Activated T-cell treated with anti-CD3 and anti-CD28 coated beads, Interleukin-2, amount 50 U/mL, for 72 hours (primary cell): ENCODE measurements around the gene LCT. TPM values are rescaled to one million over a fixed set of nuclear protein-coding genes. Genes with fewer than 3 reads are reported as not detected.
A peak's percentile ranks its signal among the peaks of the same experiment; 100 is the strongest.

Experiments
- ATAC-seq, 2 donors: fragments of 150-1000 bp; cut with Tn5 transposase; replicated peaks in 1 of 2; 2 replicates each; pipeline ENCODE4 v1.10.0; 2021; ENCODE audit warnings: moderate library complexity in 2 of 2, mild to moderate bottlenecking in 1 of 2
- DNase-seq, 2 donors: peaks; one replicate each; pipeline ENCODE4 v3.0.0; 2021 to 2022; ENCODE audit warnings: mixed read lengths in 1 of 2
- H3K27ac Mint-ChIP-seq: one replicate; pipeline ENCODE4 v1.8.0; 2022; ENCODE audit warnings: mild to moderate bottlenecking, moderate library complexity, mixed read lengths
- H3K27me3 Mint-ChIP-seq: one replicate; pipeline ENCODE4 v1.8.0; 2022; ENCODE audit warnings: low read depth, mixed read lengths
- H3K36me3 Mint-ChIP-seq, 2 donors: one replicate each; pipeline ENCODE4 v1.8.0; 2022; ENCODE audit warnings: mixed read lengths in 2 of 2, mild to moderate bottlenecking in 1 of 2; ENCODE audit not compliant: insufficient read depth in 2 of 2
- H3K4me1 Mint-ChIP-seq: one replicate; pipeline ENCODE4 v1.8.0; 2022; ENCODE audit warnings: low read depth, mixed read lengths
- H3K4me3 Mint-ChIP-seq, 2 donors: one replicate each; pipeline ENCODE4 v1.8.0; 2022; ENCODE audit warnings: mild to moderate bottlenecking in 2 of 2, mixed read lengths in 2 of 2, moderate library complexity in 2 of 2
- H3K9me3 Mint-ChIP-seq, 2 donors: one replicate each; pipeline ENCODE4 v1.8.0; 2022; ENCODE audit warnings: mixed read lengths in 2 of 2
- total RNA-seq, 2 donors: library from RNA; stranded (reverse); gene quantifications; one replicate each; pipeline ENCODE4 v1.2.3, GENCODE V29; 2022

The LCT gene
- total RNA-seq, 2 donors from 2014 or later, result 0.19 to 0.29 TPM

DNA sequence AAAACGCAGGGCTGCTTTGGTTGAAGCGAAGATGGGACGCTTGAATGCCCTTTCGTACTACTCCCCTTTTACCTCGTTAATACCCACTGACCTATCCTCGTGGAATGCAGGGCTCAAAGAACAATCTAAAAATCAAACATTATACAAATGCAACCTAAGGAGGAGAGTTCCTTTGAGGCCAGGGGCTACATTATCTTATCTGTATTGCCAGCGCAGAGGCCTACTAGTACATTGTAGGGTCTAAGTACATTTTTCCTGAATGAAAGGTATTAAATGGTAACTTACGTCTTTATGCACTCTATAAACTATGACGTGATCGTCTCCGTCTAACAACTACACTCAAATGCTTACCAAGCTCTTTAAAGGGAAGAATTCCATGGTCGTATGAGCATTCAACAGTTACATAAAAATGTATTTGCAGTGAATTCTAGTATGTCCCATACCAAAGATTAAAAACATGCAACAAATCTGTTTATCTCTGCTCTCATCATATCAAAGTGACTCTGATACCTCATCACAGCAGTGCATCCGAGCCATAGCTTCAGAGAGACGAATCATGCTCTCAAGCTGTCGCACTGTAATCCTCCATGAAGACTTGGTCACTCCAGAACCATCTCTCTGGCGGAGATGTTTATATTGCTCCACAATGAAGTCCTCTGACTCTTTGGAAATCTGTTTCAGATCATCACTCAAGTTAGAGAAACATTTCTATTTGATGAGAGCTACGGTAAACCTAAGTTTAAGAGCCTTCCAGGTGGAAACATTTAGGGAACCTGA, 14.1 kb upstream of the LCT start:
- H3K9me3 Mint-ChIP-seq, result no peaks in the 10 kb centered on the region
- H3K4me3 Mint-ChIP-seq, result no peak overlapping the region
- no peak for ATAC-seq
- no peaks in the 10 kb centered on the region for H3K27me3 Mint-ChIP-seq
- H3K36me3 Mint-ChIP-seq, result peaks cover 14 to 65% of the 10 kb centered on the region in 2 donors
- peaks cover 14% of the 10 kb centered on the region for H3K4me1 Mint-ChIP-seq
- H3K27ac Mint-ChIP-seq, result peak overlapping the region; percentile 22
- DNase-seq, result no peak

DNA sequence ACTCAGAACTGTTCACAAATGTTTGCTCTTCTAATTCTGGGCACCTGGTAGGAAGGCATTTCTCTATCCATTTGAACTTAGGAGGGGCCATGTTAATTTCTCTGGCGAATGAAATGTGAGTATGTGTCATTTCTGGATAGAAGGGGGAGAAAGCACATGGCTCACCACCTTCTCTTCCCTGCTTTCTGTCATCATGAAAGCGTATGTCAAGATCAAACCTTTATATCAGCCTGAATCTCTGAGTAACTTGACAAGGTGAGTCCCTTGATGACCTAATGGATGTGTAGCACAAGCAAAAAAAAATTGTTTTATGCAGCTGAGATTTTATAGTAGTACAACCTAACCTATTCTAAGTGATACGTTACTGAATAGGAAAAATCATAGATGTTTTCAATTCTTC, 12.1 kb upstream of the LCT start:
- Mint-ChIP-seq H3K4me3 (no peak overlapping the region), H3K27ac (peak overlapping the region; percentile 18), H3K4me1 (peaks cover 19% of the 10 kb centered on the region), H3K9me3 (no peaks in the 10 kb centered on the region), H3K27me3 (no peaks in the 10 kb centered on the region), H3K36me3 (peaks cover 23 to 67% of the 10 kb centered on the region in 2 donors)
- DNase-seq (no peak), ATAC-seq (peak; percentile 43 to 68)

DNA sequence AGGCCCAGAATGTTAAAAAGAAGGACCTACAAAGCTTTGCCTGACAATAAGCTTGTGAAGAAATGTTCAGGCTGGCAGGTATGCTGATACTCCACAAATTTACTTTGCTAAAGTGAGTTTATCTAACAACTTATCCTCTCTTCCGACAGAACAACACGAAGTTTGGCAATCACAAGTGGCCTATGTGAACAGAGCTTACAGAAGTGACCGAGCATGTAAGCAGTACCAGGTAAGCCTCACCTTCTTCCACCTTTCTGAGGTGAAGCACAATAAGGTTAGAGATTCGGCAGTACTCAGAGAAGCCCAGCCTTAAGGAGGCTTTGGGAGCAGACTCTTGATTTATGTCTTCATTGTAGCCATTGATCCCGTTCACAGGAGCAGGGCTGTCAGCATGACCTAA, 9.0 kb upstream of the LCT start:
- no peak overlapping the region for H3K27ac Mint-ChIP-seq
- peaks cover 33 to 71% of the 10 kb centered on the region in 2 donors for H3K36me3 Mint-ChIP-seq
- H3K4me3 Mint-ChIP-seq, result no peak overlapping the region
- H3K27me3 Mint-ChIP-seq, result no peaks in the 10 kb centered on the region
- DNase-seq (no peak), ATAC-seq (no peak)
- no peaks in the 10 kb centered on the region for H3K9me3 Mint-ChIP-seq
- H3K4me1 Mint-ChIP-seq, result peaks cover 15% of the 10 kb centered on the region

DNA sequence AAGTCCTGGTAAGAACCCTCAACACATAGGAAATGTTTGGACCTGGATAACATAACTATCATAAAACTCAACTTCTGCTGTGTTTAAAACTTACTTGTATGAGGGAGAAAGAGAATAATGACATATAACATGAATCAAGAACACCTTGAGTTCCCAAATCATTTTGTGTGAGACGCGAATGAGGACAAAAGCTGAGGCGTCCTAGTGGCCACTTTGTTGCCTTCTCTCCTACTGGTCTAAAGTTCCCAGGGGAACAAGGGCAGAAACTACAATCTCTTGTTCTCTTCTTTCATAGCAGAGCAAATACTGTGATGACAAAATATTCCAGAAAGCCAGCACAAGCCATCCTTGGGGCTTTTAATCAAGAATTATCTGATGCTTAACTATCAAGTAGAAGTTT, 8.3 kb upstream of the LCT start:
- Mint-ChIP-seq H3K9me3 (no peaks in the 10 kb centered on the region), H3K4me1 (peaks cover 11% of the 10 kb centered on the region), H3K27ac (no peak overlapping the region), H3K27me3 (no peaks in the 10 kb centered on the region), H3K4me3 (no peak overlapping the region), H3K36me3 (peaks cover 32 to 67% of the 10 kb centered on the region in 2 donors)
- DNase-seq (no peak), ATAC-seq (no peak)

DNA sequence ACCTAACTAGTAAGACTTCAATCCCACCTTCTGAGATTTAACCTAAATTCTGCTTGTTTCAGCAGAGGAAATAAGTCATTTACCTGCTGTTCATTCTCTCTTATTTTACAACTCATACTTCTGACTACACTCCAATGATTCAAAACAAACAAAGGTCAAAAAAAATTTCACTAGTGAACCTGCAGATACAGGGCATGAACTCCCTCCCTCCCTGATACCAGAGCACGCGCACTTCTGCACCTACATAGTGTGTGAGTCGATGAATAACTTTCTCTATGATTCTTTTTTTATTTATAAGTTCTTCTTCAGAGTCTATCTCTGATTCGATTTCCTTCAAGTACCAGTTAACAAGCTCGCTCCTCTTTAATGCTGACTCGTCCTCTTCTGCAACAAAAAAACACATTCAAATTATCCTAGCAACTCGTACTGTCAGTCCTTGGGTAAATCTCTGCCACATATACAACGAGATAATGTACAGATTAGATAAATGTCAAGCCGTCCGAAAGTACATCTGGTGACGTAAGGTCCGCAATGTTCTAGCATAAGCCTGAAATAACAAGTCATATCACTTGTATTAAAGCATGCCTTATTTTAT, 7.4 kb upstream of the LCT start:
- ATAC-seq (peak; percentile 14 to 41), DNase-seq (no peak)
- no peak overlapping the region for H3K4me3 Mint-ChIP-seq
- no peaks in the 10 kb centered on the region for H3K9me3 Mint-ChIP-seq
- H3K27ac Mint-ChIP-seq, result peak overlapping the region; percentile 61
- H3K36me3 Mint-ChIP-seq, result peaks cover 29 to 65% of the 10 kb centered on the region in 2 donors
- H3K27me3 Mint-ChIP-seq, result no peaks in the 10 kb centered on the region
- peaks cover 10% of the 10 kb centered on the region for H3K4me1 Mint-ChIP-seq

DNA sequence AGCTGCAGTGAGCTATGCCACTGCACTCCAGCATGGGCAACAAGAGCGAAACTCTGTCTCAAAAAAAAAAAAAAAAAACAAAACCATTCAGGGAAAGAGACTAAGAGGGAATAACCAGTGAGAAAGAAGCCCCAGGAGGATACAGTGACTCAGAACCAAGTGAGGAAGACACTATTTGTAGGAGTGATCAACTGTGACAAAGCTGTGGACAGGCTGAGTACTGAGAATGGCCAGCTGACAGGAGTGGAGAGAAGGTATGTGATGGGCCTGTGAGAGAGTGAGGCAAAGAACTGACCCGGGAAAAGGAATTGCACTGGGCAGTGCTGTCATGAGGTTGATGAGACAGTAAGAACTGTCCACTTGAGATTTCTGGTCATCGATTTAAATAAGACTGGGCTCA, 6.7 kb upstream of the LCT start:
- peaks cover 11% of the 10 kb centered on the region for H3K4me1 Mint-ChIP-seq
- no peaks in the 10 kb centered on the region for H3K9me3 Mint-ChIP-seq
- H3K27ac Mint-ChIP-seq, result peak overlapping the region; percentile 29
- DNase-seq, result no peak
- H3K36me3 Mint-ChIP-seq, result peaks cover 29 to 57% of the 10 kb centered on the region in 2 donors
- H3K4me3 Mint-ChIP-seq, result no peak overlapping the region
- ATAC-seq, result no peak
- no peaks in the 10 kb centered on the region for H3K27me3 Mint-ChIP-seq

DNA sequence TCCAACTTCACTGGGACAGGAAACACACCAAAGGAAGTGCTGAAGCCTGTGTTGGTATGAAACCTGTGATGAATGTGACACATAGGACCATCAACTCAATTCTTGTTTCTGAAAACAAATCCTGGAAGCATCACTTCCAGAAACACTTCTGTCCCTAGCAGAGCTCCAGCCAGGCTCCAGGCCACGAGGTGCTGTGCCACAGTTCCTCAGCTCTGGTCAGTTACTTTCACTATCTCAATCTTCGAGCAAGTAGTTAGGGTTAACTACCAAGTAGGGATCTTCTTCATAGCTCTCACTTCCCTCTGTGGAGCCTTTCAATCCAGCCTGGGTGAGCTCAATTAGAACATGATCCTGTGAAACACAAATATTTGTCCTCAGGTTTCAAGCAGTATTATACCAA, 3.6 kb upstream of the LCT start:
- Mint-ChIP-seq H3K36me3 (peaks cover 21 to 44% of the 10 kb centered on the region in 2 donors), H3K4me1 (peaks cover 25% of the 10 kb centered on the region), H3K9me3 (no peaks in the 10 kb centered on the region), H3K27ac (peak overlapping the region; percentile 58), H3K4me3 (no peak overlapping the region), H3K27me3 (no peaks in the 10 kb centered on the region)
- no peak for ATAC-seq
- DNase-seq, result no peak

DNA sequence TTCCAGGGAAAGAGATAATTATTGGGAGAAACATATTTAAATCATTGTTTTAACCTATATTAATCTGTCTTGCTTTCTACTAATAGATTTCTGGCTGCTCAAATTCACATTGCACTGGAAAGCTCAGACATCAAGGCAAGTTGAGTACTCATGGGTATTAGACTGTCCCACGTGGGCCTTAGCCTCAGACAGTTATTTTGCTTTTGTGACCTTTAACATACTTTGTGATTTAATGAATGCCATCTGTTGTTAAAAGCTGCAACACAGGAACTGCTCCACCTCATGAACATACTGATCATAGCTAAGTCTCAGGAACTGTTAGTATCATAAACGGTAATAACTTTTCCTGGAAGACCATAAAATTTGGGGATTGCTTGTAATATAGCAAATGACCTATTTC, 2.7 kb upstream of the LCT start:
- no peaks in the 10 kb centered on the region for H3K27me3 Mint-ChIP-seq
- peaks cover 26% of the 10 kb centered on the region for H3K4me1 Mint-ChIP-seq
- ATAC-seq (no peak), DNase-seq (no peak)
- H3K27ac Mint-ChIP-seq, result peak overlapping the region; percentile 29
- H3K4me3 Mint-ChIP-seq, result no peak overlapping the region
- peaks cover 19 to 43% of the 10 kb centered on the region in 2 donors for H3K36me3 Mint-ChIP-seq
- H3K9me3 Mint-ChIP-seq, result no peaks in the 10 kb centered on the region

DNA sequence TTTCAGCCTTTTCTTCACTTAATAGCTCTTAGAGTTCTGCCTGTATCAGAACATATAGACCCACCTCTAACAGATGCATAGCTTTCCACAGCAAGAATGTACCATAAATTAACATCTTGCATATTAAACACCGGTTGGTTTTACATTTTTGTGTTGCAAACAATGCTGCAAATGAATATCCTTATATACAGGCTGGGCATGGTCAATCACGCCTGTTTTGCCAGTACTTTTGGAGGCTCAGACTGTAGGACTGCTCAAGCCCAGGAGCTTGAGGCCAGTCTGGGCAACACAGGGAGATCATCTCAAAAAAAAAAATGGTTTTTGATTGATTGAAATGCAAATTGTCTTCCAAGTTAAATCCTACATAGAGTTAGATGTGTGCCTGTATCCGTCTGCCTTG, 1.5 kb upstream of the LCT start:
- ATAC-seq (no peak), DNase-seq (no peak)
- H3K36me3 Mint-ChIP-seq, result peaks cover 9 to 31% of the 10 kb centered on the region in 2 donors
- no peaks in the 10 kb centered on the region for H3K9me3 Mint-ChIP-seq
- H3K4me3 Mint-ChIP-seq, result no peak overlapping the region
- peaks cover 21% of the 10 kb centered on the region for H3K4me1 Mint-ChIP-seq
- H3K27me3 Mint-ChIP-seq, result no peaks in the 10 kb centered on the region
- H3K27ac Mint-ChIP-seq, result no peak overlapping the region

DNA sequence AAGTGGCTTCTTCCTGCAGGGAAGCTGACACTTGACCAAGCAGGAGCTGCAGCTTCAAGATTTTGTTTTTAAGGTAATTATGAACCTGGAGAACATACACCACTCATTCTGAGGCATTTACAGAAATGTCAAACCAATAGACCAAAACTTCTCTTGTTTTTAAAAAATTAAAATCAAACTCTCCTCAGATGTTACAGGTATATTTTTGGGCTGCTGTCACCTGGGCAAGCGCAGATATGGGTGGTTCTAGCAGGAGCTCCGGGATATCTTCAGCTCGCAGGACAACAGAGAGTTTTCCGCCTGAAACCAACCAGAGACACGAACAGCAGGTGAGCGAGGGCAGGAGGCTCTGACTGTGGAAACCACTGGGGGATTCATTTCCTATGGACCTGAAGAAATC, 4.1 kb downstream of the LCT start:
- Mint-ChIP-seq H3K27me3 (no peaks in the 10 kb centered on the region), H3K9me3 (no peaks in the 10 kb centered on the region), H3K27ac (no peak overlapping the region), H3K4me3 (no peak overlapping the region), H3K36me3 (peaks cover 0 to 5% of the 10 kb centered on the region in 2 donors), H3K4me1 (peaks cover 12% of the 10 kb centered on the region)
- ATAC-seq (no peak), DNase-seq (no peak)

DNA sequence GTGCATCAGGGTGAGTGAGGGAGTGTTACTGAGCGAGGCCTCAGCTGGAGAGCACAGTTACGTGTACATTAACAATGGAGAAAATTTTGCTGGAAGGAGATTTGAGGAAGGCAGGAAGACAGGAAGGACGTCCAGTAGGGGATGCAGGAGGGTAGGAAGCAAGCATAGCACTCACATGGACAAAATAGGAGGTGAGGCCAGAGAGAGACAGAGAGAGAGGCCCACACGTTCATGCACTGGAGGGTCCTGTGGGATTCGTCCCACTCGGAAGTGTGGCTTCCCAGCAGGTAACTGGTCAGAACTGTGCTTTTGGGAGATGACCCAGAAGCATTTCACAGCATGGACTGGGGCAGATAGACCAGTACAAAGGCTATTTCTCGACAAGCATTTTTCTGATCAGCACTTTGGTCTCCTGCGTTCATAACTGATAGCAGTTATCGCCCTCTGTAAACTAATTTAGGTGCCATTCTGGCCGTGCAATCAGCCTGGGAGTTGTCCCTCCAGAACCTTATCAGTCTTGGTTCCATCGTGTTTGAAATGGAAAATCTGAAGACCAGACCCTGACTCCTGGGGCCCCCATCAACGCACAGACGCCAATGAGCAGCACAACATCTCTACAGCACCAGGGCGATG, 5.7 kb downstream of the LCT start:
- no peak for DNase-seq

DNA sequence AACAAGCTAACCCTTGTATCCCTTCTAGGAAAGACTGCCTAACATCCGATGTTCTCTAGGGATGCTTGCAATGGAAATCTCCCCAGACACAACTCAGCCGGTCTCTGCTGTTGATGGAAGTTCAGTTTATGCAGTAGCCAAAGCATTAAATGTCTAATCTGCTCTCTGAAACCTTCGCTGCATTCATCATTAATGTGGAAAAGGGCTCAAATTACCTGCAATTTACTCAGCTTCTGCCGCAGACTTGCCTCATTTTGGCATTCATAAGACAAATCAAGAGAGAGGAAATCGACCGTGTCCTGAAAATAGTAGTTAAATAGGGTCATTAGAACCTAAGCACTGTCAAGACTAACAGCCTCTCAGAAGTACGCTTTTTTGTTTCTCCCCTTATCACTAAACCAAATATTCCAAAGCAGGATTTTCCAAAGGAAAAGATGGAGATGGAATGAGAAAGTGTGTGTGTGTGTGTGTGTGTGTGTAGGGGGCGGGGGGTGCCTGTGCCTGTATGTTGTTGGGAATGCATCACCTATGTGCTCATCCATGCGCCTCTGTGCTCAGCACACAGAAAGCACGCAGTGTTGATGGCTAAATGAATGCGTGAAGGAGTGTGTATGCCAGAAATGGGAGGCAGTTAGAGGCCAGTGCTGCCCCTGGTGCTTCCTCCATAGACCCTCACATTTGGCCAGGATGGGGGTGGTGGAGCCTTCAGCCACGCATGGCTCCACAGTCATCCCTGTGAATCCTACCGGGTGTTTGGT, 7.4 kb downstream of the LCT start:
- ATAC-seq (peak in 1 of 2 donors; percentile 18), DNase-seq (no peak)
- Mint-ChIP-seq H3K4me1 (peaks cover 6% of the 10 kb centered on the region), H3K36me3 (no peaks in the 10 kb centered on the region), H3K27ac (no peak overlapping the region), H3K9me3 (no peaks in the 10 kb centered on the region), H3K27me3 (no peaks in the 10 kb centered on the region), H3K4me3 (no peak overlapping the region)

More for the DNA sequence above, 5.7 kb downstream of the LCT start:
- no peak overlapping the region for H3K4me3 Mint-ChIP-seq
- ATAC-seq, result no peak
- no peaks in the 10 kb centered on the region for H3K9me3 Mint-ChIP-seq
- H3K27ac Mint-ChIP-seq, result no peak overlapping the region
- peaks cover 0 to 2% of the 10 kb centered on the region in 2 donors for H3K36me3 Mint-ChIP-seq
- peaks cover 9% of the 10 kb centered on the region for H3K4me1 Mint-ChIP-seq
- H3K27me3 Mint-ChIP-seq, result no peaks in the 10 kb centered on the region

DNA sequence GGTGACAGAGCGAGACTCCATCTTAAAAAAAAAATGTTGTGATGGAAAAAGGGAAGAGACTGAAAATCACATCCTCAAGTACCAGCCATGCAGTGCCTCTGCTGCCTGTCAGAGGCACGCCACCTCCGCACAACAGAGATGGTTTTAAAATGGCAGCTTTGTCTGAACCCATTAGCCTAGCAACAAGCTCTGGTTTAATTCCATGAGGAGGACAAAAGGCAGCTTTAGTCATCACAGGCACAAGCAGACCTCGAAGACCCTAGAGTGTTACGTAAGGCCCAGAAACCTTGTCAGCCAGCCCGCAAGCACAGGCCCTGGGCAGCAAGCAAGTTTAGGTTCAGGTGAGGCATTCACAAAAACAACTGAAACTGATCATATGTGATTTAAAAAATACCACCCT, 10.4 kb downstream of the LCT start:
- H3K4me1 Mint-ChIP-seq, result peaks cover 20% of the 10 kb centered on the region
- no peaks in the 10 kb centered on the region for H3K27me3 Mint-ChIP-seq
- peaks cover 6 to 12% of the 10 kb centered on the region in 2 donors for H3K9me3 Mint-ChIP-seq
- no peak for DNase-seq
- H3K4me3 Mint-ChIP-seq, result no peak overlapping the region
- H3K36me3 Mint-ChIP-seq, result peaks cover 12 to 17% of the 10 kb centered on the region in 2 donors
- H3K27ac Mint-ChIP-seq, result no peak overlapping the region
- no peak for ATAC-seq
